ENCODE results near the gene CYP1B1. TPM values are rescaled to one million over a fixed set of nuclear protein-coding genes. Genes with fewer than 3 reads are reported as not detected.

The CYP1B1 gene
- total RNA-seq, 1 donor from 2014 or later, result 0.39 TPM

DNA sequence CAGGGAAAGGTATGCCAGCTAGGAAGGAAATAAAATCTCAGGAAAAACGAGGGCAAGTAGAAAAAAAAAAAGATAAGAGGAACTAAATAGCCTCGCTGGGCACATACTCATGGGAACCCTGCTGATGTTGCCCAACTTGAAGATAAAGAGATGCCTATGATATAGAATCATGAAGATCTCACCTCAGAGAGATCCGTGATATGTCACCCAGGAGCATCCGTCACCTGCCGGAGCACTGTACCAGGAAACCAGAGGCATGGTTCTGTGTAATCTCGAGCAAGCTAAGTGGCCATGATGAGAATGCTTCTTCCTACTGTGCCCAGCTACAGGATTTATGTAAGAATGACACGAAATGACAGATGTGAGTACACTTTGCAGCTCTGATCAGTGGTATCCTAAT, 40.0 kb downstream of the CYP1B1 start:
- H3K27ac Mint-ChIP-seq, result no peak overlapping the region
- Histone ChIP-seq H3K9me3 (ENCODE audit: low read depth) (no peaks in the 10 kb centered on the region), H3K9ac (no peak overlapping the region), H3K27ac (no peak overlapping the region), H4K20me1 (ENCODE audit: low read depth) (no peaks in the 10 kb centered on the region), H3K79me2 (ENCODE audit: low read depth) (no peaks in the 10 kb centered on the region), H3K4me3 (no peak overlapping the region), H2AFZ (replicated peaks) (no peak overlapping the region), H3K4me1 (no peaks in the 10 kb centered on the region), H3K36me3 (no peaks in the 10 kb centered on the region), H3K4me2 (no peak overlapping the region), H3K27me3 (peaks cover 6% of the 10 kb centered on the region), H3F3A (ENCODE audit: low read depth) (peaks cover 14% of the 10 kb centered on the region)
- TF ChIP-seq EZH2 (IDR thresholded peaks at IDR 0.05) (no peak), EZH2phosphoT487 (IDR thresholded peaks at IDR 0.05) (no peak), CTCF (IDR thresholded peaks at IDR 0.05) (no peak)
- H3K27me3 Mint-ChIP-seq (ENCODE audit: insufficient read depth, low read depth), result peaks cover 3% of the 10 kb centered on the region
- H3K4me3 Mint-ChIP-seq, result no peak overlapping the region
- H3K4me1 Mint-ChIP-seq, result peaks cover 16% of the 10 kb centered on the region
- no peaks in the 10 kb centered on the region for H3K9me3 Mint-ChIP-seq
- DNase-seq (ENCODE audit: low spot score), result no peak
- H3K36me3 Mint-ChIP-seq, result no peaks in the 10 kb centered on the region

DNA sequence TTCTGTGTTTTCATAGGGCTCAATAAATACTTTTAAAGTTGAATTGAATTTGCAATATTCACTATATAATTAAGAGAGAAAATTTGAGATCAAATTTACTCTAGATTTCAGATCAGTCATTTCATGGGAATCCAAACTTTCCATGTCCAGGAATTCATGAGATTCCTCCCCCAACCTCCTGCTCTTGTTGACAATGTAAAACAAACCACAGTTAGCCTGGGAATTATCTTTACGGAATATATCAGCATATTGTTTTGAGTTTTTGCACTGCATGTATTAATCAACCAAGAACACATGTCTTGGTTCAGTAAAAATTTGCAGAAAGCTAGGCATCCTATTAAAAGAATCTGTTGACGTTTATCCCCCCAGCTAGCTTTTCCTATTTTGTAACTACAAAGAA, 42.3 kb downstream of the CYP1B1 start:
- Mint-ChIP-seq H3K27me3 (ENCODE audit: insufficient read depth, low read depth) (peaks cover 3% of the 10 kb centered on the region), H3K4me3 (no peak overlapping the region), H3K36me3 (no peaks in the 10 kb centered on the region), H3K9me3 (no peaks in the 10 kb centered on the region), H3K27ac (no peak overlapping the region), H3K4me1 (peaks cover 15% of the 10 kb centered on the region)
- no peaks in the 10 kb centered on the region for H3K36me3 ChIP-seq
- H3K4me2 ChIP-seq, result no peak overlapping the region
- peaks cover 9% of the 10 kb centered on the region for H3F3A ChIP-seq (ENCODE audit: low read depth)
- no peak for DNase-seq (ENCODE audit: low spot score)
- H3K4me3 ChIP-seq, result no peak overlapping the region
- H3K27me3 ChIP-seq, result peaks cover 6% of the 10 kb centered on the region
- no peak for TF ChIP-seq EZH2phosphoT487 (IDR thresholded peaks at IDR 0.05)
- no peak for TF ChIP-seq EZH2 (IDR thresholded peaks at IDR 0.05)
- no peak for TF ChIP-seq CTCF (IDR thresholded peaks at IDR 0.05)
- H3K9ac ChIP-seq, result no peak overlapping the region
- no peaks in the 10 kb centered on the region for H3K79me2 ChIP-seq (ENCODE audit: low read depth)
- no peaks in the 10 kb centered on the region for H4K20me1 ChIP-seq (ENCODE audit: low read depth)
- no peak overlapping the region for H2AFZ ChIP-seq (replicated peaks)
- no peak overlapping the region for H3K27ac ChIP-seq
- no peaks in the 10 kb centered on the region for H3K9me3 ChIP-seq (ENCODE audit: low read depth)
- no peaks in the 10 kb centered on the region for H3K4me1 ChIP-seq

- no peak for DNase-seq (ENCODE audit: low spot score)
These were observed 43.0 kb downstream of the CYP1B1 start for GRCh38 chr2:38032946-38033345.

More at GRCh38 chr2:38032946-38033345, 43.0 kb downstream of the CYP1B1 start:
- no peaks in the 10 kb centered on the region for H3K4me1 ChIP-seq
- Mint-ChIP-seq H3K4me1 (peaks cover 14% of the 10 kb centered on the region), H3K9me3 (no peaks in the 10 kb centered on the region), H3K27me3 (ENCODE audit: insufficient read depth, low read depth) (peaks cover 3% of the 10 kb centered on the region), H3K36me3 (no peaks in the 10 kb centered on the region), H3K4me3 (no peak overlapping the region), H3K27ac (no peak overlapping the region)
- H3K79me2 ChIP-seq (ENCODE audit: low read depth), result no peaks in the 10 kb centered on the region
- no peak overlapping the region for H2AFZ ChIP-seq (replicated peaks)
- no peak for TF ChIP-seq EZH2phosphoT487 (IDR thresholded peaks at IDR 0.05)
- no peak for TF ChIP-seq EZH2 (IDR thresholded peaks at IDR 0.05)
- TF ChIP-seq CTCF (IDR thresholded peaks at IDR 0.05), result no peak
- no peak overlapping the region for H3K9ac ChIP-seq
- peaks cover 2% of the 10 kb centered on the region for H3F3A ChIP-seq (ENCODE audit: low read depth)
- H3K9me3 ChIP-seq (ENCODE audit: low read depth), result no peaks in the 10 kb centered on the region
- no peak overlapping the region for H3K4me3 ChIP-seq
- no peak overlapping the region for H3K4me2 ChIP-seq
- no peaks in the 10 kb centered on the region for H4K20me1 ChIP-seq (ENCODE audit: low read depth)
- H3K27me3 ChIP-seq, result peaks cover 6% of the 10 kb centered on the region
- no peaks in the 10 kb centered on the region for H3K36me3 ChIP-seq
- H3K27ac ChIP-seq, result no peak overlapping the region

Measured in neural progenitor cell (in vitro differentiated cells).